KMS-11 (cell line): ENCODE measurements around the gene SNX7.

Experiments
- H2AFZ ChIP-seq: fragments of 200-600 bp; sonication (generic); 2 replicates; pipeline ENCODE4 v1.6.1; 2016; ENCODE audit warnings: antibody characterized with exemption, mixed run types, low read depth
- H3K27ac ChIP-seq: fragments of 200-600 bp; sonication (generic); 2 replicates; pipeline ENCODE4 v1.6.1; 2016; ENCODE audit warnings: mild to moderate bottlenecking, mixed run types
- H3K27me3 ChIP-seq: fragments of 200-600 bp; sonication (generic); 2 replicates; pipeline ENCODE4 v1.6.1; 2017; ENCODE audit warnings: mild to moderate bottlenecking, low read depth, mixed run types, moderate library complexity; ENCODE audit not compliant: insufficient read depth
- H3K36me3 ChIP-seq: fragments of 200-600 bp; sonication (generic); 2 replicates; pipeline ENCODE4 v1.6.1; 2017; ENCODE audit warnings: mild to moderate bottlenecking, mixed run types; ENCODE audit not compliant: insufficient read depth
- H3K4me1 ChIP-seq: fragments of 200-600 bp; sonication (generic); 2 replicates; pipeline ENCODE4 v1.6.1; 2016; ENCODE audit warnings: mild to moderate bottlenecking, low read depth, mixed run types; ENCODE audit not compliant: poor library complexity, severe bottlenecking
- H3K4me2 ChIP-seq: fragments of 200-600 bp; sonication (generic); 2 replicates; pipeline ENCODE4 v1.7.0; 2016; ENCODE audit warnings: mild to moderate bottlenecking, mixed run types
- H3K4me3 ChIP-seq: fragments of 200-600 bp; sonication (generic); IDR thresholded peaks from 2 replicates; pipeline ENCODE4 v1.6.1; 2017; ENCODE audit warnings: low read depth, low read length, mixed read lengths; ENCODE audit not compliant: insufficient read depth
- H3K79me2 ChIP-seq: fragments of 200-600 bp; sonication (generic); 2 replicates; pipeline ENCODE4 v1.6.1; 2016; ENCODE audit warnings: low read depth, mixed run types; ENCODE audit not compliant: insufficient read depth
- H3K9ac ChIP-seq: fragments of 200-600 bp; sonication (generic); 2 replicates; pipeline ENCODE4 v1.6.1; 2016; ENCODE audit warnings: mild to moderate bottlenecking, mixed run types
- H4K20me1 ChIP-seq: fragments of 200-600 bp; sonication (generic); 2 replicates; pipeline ENCODE4 v1.6.1; 2016; ENCODE audit warnings: mild to moderate bottlenecking, mixed run types; ENCODE audit not compliant: insufficient read depth
- CTCF ChIP-seq: fragments of 200-600 bp; sonication (generic); conservative IDR thresholded peaks from 2 replicates; pipeline ENCODE4 v1.6.1; 2017; ENCODE audit warnings: low read depth, mild to moderate bottlenecking, antibody characterized with exemption, low read length, moderate library complexity, mixed read lengths

The SNX7 gene

DNA sequence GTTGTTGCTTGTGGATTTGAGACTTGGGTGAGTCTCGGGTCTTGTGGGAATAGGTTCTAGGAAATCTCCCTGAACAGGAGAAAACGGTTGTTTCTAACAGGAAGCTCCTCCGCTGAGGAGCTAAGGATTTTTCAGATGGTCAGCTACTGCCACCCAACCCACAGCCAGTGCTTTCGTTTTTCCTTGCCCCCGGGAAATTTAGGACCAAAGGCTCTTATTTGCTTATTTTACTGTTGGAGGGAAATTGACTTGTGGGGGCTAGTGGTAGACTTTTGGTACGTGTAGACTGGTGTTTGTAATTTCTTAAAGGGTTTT, 792 bp downstream of the SNX7 start:
- no peak overlapping the region for H3K27ac ChIP-seq
- no peaks in the 10 kb centered on the region for H3K4me1 ChIP-seq
- peak overlapping the region; percentile 15; the same call in 1 of the 2 replicates for H3K9ac ChIP-seq
- no peak overlapping the region for H3K4me3 ChIP-seq
- no peak for TF ChIP-seq CTCF
- no peaks in the 10 kb centered on the region for H3K79me2 ChIP-seq
- peak overlapping the region; percentile 67 for H2AFZ ChIP-seq
- no peaks in the 10 kb centered on the region for H4K20me1 ChIP-seq
- no peaks in the 10 kb centered on the region for H3K36me3 ChIP-seq
- H3K27me3 ChIP-seq, result no peaks in the 10 kb centered on the region
- H3K4me2 ChIP-seq, result peak overlapping the region; percentile 68

DNA sequence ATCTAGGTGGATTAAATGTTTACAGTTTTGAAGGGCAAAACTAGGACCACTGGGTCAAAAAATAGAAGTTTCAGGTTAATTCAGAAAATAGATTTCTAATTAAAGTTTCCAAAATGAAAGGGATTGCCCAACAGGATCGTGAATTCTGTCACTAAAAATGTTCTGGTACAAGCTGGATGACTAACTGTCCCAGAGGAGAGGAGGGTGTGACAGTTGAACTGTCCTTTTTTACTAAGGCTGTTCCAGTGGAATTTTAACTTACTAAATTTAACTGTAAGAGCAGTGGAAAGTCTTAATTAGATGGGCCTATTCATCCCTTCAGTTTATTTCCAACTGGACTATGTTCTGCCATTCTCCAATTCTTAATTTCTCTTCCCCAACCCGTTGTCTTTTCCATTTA, 7.2 kb downstream of the SNX7 start:
- H3K79me2 ChIP-seq, result no peaks in the 10 kb centered on the region
- H3K9ac ChIP-seq, result no peak overlapping the region
- no peaks in the 10 kb centered on the region for H4K20me1 ChIP-seq
- TF ChIP-seq CTCF, result no peak
- no peak overlapping the region for H3K4me2 ChIP-seq
- H2AFZ ChIP-seq, result no peak overlapping the region
- no peaks in the 10 kb centered on the region for H3K4me1 ChIP-seq
- no peak overlapping the region for H3K4me3 ChIP-seq
- no peaks in the 10 kb centered on the region for H3K36me3 ChIP-seq
- no peak overlapping the region for H3K27ac ChIP-seq
- H3K27me3 ChIP-seq, result no peaks in the 10 kb centered on the region

DNA sequence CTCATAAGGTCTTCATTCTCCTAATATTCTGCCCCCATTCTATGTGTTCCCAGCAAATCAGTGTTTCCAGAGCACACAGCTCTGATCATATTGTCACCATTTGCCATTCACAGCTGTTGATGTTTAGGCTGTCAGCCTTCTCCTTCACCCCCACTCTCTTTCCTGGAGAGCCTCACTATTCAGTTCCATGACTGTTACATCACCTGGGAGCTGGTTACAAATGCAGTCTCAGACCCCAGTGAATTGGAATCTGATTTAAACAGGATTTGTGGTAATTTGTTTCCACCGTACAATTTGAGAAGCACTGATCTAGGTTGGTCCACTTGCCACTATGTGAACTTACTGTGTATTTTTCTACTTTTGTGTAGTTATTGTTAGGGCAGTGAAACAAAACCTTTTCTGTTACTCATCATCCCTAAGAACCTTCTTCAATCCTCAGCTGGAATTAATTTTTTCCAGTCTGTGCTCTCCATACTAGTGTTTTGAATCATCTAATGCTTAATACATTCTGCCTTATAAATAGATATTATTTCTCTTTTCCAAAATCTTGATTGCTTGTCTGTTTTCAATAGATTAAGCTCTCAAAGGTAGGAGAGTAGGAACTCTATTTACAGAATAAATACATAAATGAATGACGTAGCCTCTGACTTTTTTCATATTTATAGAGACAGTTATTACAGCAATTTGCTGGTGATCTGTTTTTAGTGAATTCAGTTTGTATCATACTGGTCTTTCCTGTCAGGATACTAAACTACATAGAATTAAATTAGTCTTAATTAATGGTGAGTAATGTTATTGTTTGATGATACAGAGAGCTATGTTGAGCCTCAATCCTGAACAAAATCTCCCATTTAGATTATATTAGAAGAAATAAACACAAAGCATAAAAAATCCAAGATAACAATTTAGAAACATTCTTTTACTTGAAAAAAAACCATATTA, 8.1 kb downstream of the SNX7 start:
- H4K20me1 ChIP-seq, result no peaks in the 10 kb centered on the region

DNA sequence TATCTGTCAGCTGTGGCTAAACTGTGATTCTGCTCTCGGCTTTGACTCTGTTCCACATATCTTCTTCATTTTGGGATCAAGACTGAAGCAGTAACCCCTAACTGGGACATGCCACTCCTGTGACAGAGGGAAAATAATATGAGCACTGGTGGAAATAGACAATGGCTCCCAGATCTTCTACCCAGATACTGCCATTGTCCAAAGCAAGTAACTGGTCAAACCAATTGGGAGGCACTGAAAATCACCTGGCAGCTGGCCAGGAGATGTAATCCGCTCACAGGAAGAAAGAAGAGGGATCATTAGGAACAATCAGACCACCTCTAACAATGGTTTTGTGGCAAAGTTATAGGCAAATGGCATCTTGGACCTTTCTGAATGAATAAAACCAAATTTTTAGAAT, 10.7 kb downstream of the SNX7 start:
- Histone ChIP-seq H3K9ac (no peak overlapping the region), H3K36me3 (no peaks in the 10 kb centered on the region), H3K27me3 (no peaks in the 10 kb centered on the region), H3K4me1 (no peaks in the 10 kb centered on the region), H3K27ac (no peak overlapping the region), H4K20me1 (no peaks in the 10 kb centered on the region), H3K79me2 (no peaks in the 10 kb centered on the region), H2AFZ (no peak overlapping the region), H3K4me2 (no peak overlapping the region), H3K4me3 (no peak overlapping the region)
- TF ChIP-seq CTCF, result no peak

More for the DNA sequence above, 8.1 kb downstream of the SNX7 start:
- Histone ChIP-seq H3K27ac (no peak overlapping the region), H3K4me3 (no peak overlapping the region), H3K9ac (no peak overlapping the region), H3K36me3 (no peaks in the 10 kb centered on the region), H3K4me2 (no peak overlapping the region), H2AFZ (no peak overlapping the region), H3K79me2 (no peaks in the 10 kb centered on the region), H3K4me1 (no peaks in the 10 kb centered on the region), H3K27me3 (no peaks in the 10 kb centered on the region)
- TF ChIP-seq CTCF, result no peak
